B cell (primary cell): ENCODE data around the gene MUTYH. TPM values are rescaled to one million over a fixed set of nuclear protein-coding genes. Genes with fewer than 3 reads are reported as not detected.

ENCODE experiments used
- ATAC-seq: fragments of 200-7000 bp; cut with Tn5 transposase; one replicate; pipeline ENCODE4 v1.10.0; 2021; ENCODE audit warnings: low read depth, mild to moderate bottlenecking, moderate number of reproducible peaks, moderate library complexity
- CTCF ChIA-PET: fragments of 350-600 bp; sonication (Branson Sonifier 250); formaldehyde crosslinking; loops from one replicate; lab custom pipeline; 2021; ENCODE audit warnings: antibody characterized with exemption, inconsistent platforms; lab: Charles Lee
- POLR2A ChIA-PET: fragments of 350-600 bp; sonication (Branson Sonifier 250); formaldehyde crosslinking; loops from one replicate; lab custom pipeline; 2021; ENCODE audit warnings: antibody characterized with exemption; lab: Charles Lee
- DNase-seq: peaks from one replicate; pipeline ENCODE4 v3.0.0; 2013
- H2AFZ ChIP-seq: 2 replicates; pipeline ENCODE4 v1.6.1; 2012; ENCODE audit warnings: mild to moderate bottlenecking, low read depth, low read length; ENCODE audit not compliant: insufficient read depth, poor library complexity, severe bottlenecking
- H3K27ac ChIP-seq, 2 donors: 1 replicate in 1 of 2; 2 replicates in 1 of 2; pipeline ENCODE4 v1.5.1; 2012 to 2013; ENCODE audit warnings: low read length in 2 of 2, mild to moderate bottlenecking in 2 of 2, moderate library complexity in 1 of 2
- H3K27me3 ChIP-seq, 4 experiments: fragments of 200-600 bp in 1 of 4; sonication (generic) in 1 of 4; replicated peaks in 1 of 4; 1 replicate in 2 of 4; 2 replicates in 2 of 4; pipeline versions ENCODE4 v1.6.1 to v1.7.0; 2013 to 2016; ENCODE audit warnings: low read length in 3 of 4, mild to moderate bottlenecking in 2 of 4, mixed read lengths in 1 of 4, moderate library complexity in 1 of 4; ENCODE audit not compliant: insufficient read depth in 4 of 4, control insufficient read depth in 3 of 4; ENCODE audit errors: control extremely low read depth in 1 of 4
- H3K36me3 ChIP-seq, 2 experiments: replicated peaks in 1 of 2; 1 replicate in 1 of 2; 2 replicates in 1 of 2; pipeline versions ENCODE4 v1.6.1 to v1.7.1; 2013; ENCODE audit warnings: low read length in 1 of 2; ENCODE audit not compliant: insufficient read depth in 2 of 2, control insufficient read depth in 1 of 2; ENCODE audit errors: control extremely low read depth in 1 of 2, extremely low read depth in 1 of 2
- H3K4me1 ChIP-seq, 2 donors: fragments of 200-600 bp in 1 of 2; sonication (generic) in 1 of 2; 1 replicate in 1 of 2; 2 replicates in 1 of 2; pipeline versions ENCODE4 v1.5.1 to v1.6.1; 2013 to 2017; ENCODE audit warnings: low read length in 2 of 2; ENCODE audit not compliant: control insufficient read depth in 2 of 2, insufficient read depth in 2 of 2
- H3K4me2 ChIP-seq: replicated peaks from 2 replicates; pipeline ENCODE3; 2012; ENCODE audit warnings: mild to moderate bottlenecking, low read depth, low read length; ENCODE audit not compliant: poor library complexity, severe bottlenecking
- H3K4me3 ChIP-seq, 5 experiments: fragments of 200-600 bp in 1 of 5; sonication (generic) in 1 of 5; 1 replicate in 3 of 5; 2 replicates in 2 of 5; pipeline versions ENCODE4 v1.5.1 to v1.7.0; 2011 to 2016; ENCODE audit warnings: low read length in 4 of 5, mild to moderate bottlenecking in 4 of 5, low read depth in 2 of 5, control low read depth in 1 of 5, moderate library complexity in 1 of 5; ENCODE audit not compliant: insufficient read depth in 1 of 5; ENCODE audit errors: control extremely low read depth in 1 of 5, extremely low read depth in 1 of 5
- H3K79me2 ChIP-seq: fragments of 200-600 bp; sonication (generic); one replicate; pipeline ENCODE4 v1.6.0; 2016; ENCODE audit warnings: low read length; ENCODE audit not compliant: control insufficient read depth, insufficient read depth
- H3K9ac ChIP-seq: fragments of 200-600 bp; sonication (generic); 2 replicates; pipeline ENCODE4 v1.6.1; 2017; ENCODE audit warnings: mild to moderate bottlenecking, low read length, moderate library complexity
- H3K9me3 ChIP-seq, 3 donors: one replicate each; pipeline versions ENCODE4 v1.6.1 to v1.7.1; 2013; ENCODE audit warnings: low read length in 2 of 3; ENCODE audit not compliant: control insufficient read depth in 2 of 3, insufficient read depth in 1 of 3; ENCODE audit errors: control extremely low read depth in 1 of 3
- H4K20me1 ChIP-seq: 2 replicates; pipeline ENCODE4 v1.6.0; 2012; ENCODE audit warnings: mild to moderate bottlenecking, low read length; ENCODE audit not compliant: insufficient read depth, control insufficient read depth, poor library complexity, severe bottlenecking
- H3K27ac Mint-ChIP-seq: one replicate; pipeline ENCODE4 v1.8.0; 2021; ENCODE audit warnings: mixed read lengths
- H3K27me3 Mint-ChIP-seq: one replicate; pipeline ENCODE4 v1.8.0; 2021; ENCODE audit warnings: mixed read lengths
- H3K4me1 Mint-ChIP-seq: one replicate; pipeline ENCODE4 v1.8.0; 2021; ENCODE audit warnings: mixed read lengths
- H3K4me3 Mint-ChIP-seq: one replicate; pipeline ENCODE4 v1.8.0; 2021; ENCODE audit warnings: mixed read lengths
- H3K9me3 Mint-ChIP-seq: one replicate; pipeline ENCODE4 v1.8.0; 2022; ENCODE audit warnings: mixed read lengths; ENCODE audit not compliant: insufficient read depth
- EZH2 ChIP-seq: IDR thresholded peaks from 2 replicates; pipeline ENCODE4 v1.6.1; 2012; ENCODE audit warnings: borderline replicate concordance, low read depth, mild to moderate bottlenecking, moderate library complexity, low read length; ENCODE audit not compliant: insufficient read depth, poor library complexity, severe bottlenecking
- WGBS: methylation state at CpG from one replicate; pipeline ENCODE4 v1.1.5; 2013; ENCODE audit warnings: missing lambda C conversion rate; ENCODE audit not compliant: insufficient coverage; 5-methylcytosine and 5-hydroxymethylcytosine counted together
- intact Hi-C: fragments of 100-400 bp; cut with micrococcal nuclease; formaldehyde crosslinking; loops from one replicate; pipeline ENCODE4 v1.10.0; 2022
- polyA plus RNA-seq: library from polyadenylated mRNA; depleted of rRNA; stranded (reverse); fragments of >200 nt; gene quantifications from 2 replicates; pipeline ENCODE4 v1.2.3, GENCODE V29; 2012
- total RNA-seq, 2 donors: library from RNA; stranded (reverse); fragments of 120-200 nt in 1 of 2; gene quantifications; 1 replicate in 1 of 2; 2 replicates in 1 of 2; pipeline versions ENCODE4 v1.2.3 to v1.2.4, GENCODE V29; 2013 to 2022
- TF ChIP-seq, protein P1 (sequence below): fragments of 200-600 bp; IDR thresholded peaks from one replicate; pipeline ENCODE4 v1.8.0; 2022; ENCODE audit warnings: antibody characterized with exemption, mild to moderate bottlenecking

The MUTYH gene
- total and polyA plus RNA-seq, 2 donors (not counting 1 experiment from before 2014, with no cell fraction given) = 65.0 to 68.5 TPM

DNA sequence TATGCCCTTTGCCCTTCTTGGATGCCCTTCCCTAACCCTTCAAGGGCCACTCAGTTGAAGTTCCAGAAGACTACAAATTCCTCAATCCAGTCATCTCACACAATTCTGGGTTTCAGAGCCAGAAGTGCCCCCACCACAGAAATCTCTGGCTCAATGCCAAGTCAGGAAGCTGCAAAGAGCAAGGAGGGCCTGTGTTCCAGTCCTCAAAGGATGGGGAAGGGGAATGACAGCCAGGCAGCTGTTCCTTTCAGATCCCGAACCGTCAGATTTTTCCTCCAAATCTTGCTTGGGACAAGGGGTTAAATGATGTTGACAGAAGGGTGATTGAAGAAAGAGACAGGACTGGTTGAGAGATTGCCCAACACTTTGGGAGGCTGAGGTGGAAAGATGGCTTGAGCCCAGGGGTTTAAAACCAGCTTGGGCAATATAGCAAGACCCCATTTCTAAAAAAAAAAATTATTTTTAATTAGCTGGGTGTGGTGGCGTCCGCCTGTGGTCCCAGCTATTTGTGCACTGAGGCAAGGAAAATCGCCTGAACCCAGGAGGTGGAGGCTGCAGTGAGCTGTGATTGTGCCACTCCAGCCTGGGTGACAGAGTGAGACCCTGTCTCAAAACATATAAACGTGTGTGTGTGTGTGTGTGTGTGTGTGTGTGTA, 14.3 kb downstream of the MUTYH start:
- ChIA-PET POLR2A (interaction anchor here (2.2 to 4.1 kb wide), 2 partner anchors 14 to 21 kb away, joined by 9 to 18 read pairs; partner anchors contain the start of genes MUTYH and TOE1), CTCF (interaction anchor here (0.9 to 1.8 kb wide), 3 partner anchors 13 to 167 kb away, joined by 5 to 8 read pairs (median 6); partner anchors contain the start of gene TOE1)
- Histone ChIP-seq H3K9me3 (no peaks in the 10 kb centered on the region), H3K27ac (no peak overlapping the region), H4K20me1 (no peaks in the 10 kb centered on the region), H3K9ac (peak overlapping the region; percentile 69), H3K4me2 (peak overlapping the region; percentile 93), H3K4me1 (peaks cover 8 to 20% of the 10 kb centered on the region in 2 donors), H2AFZ (peak overlapping the region; percentile 95), H3K79me2 (no peaks in the 10 kb centered on the region), H3K27me3 (peaks cover 0 to 5% (median 2%) of the 10 kb centered on the region in 4 experiments), H3K36me3 (peaks cover 0 to 8% of the 10 kb centered on the region in 2 experiments), H3K4me3 (peak overlapping the region in 4 of 5 experiments; percentile 54 to 70 (median 64))
- DNase-seq (no peak), ATAC-seq (no peak)
- no peaks in the 10 kb centered on the region for H3K9me3 Mint-ChIP-seq
- no peak overlapping the region for H3K27ac Mint-ChIP-seq
- peaks cover 13% of the 10 kb centered on the region for H3K4me1 Mint-ChIP-seq
- no peaks in the 10 kb centered on the region for H3K27me3 Mint-ChIP-seq
- TF ChIP-seq EZH2 = no peak
- H3K4me3 Mint-ChIP-seq = peak overlapping the region; percentile 89
- WGBS = 76% methylated on average over 3 of the region's 6 CpGs
- intact Hi-C loops = loop anchor here (1.0 to 5.0 kb wide), 3 partner anchors 14 to 476 kb away; partner anchors contain the start of genes MAST2, MUTYH and TOE1

- no peak overlapping the region for H2AFZ ChIP-seq
- Mint-ChIP-seq H3K4me3 (no peak overlapping the region), H3K27me3 (no peaks in the 10 kb centered on the region), H3K27ac (no peak overlapping the region), H3K4me1 (peaks cover 10% of the 10 kb centered on the region), H3K9me3 (no peaks in the 10 kb centered on the region)
- ChIA-PET CTCF (no interaction called here), POLR2A (no interaction called here)
- DNase-seq (no peak), ATAC-seq (no peak)
- H3K27ac ChIP-seq = no peak overlapping the region
- 82% methylated on average over 7 of the region's 10 CpGs for WGBS
- peaks cover 0 to 4% (median 1%) of the 10 kb centered on the region in 4 experiments for H3K27me3 ChIP-seq
- H3K4me3 ChIP-seq = no peak overlapping the region
- H3K4me1 ChIP-seq = peaks cover 8 to 15% of the 10 kb centered on the region in 2 donors
- H3K9me3 ChIP-seq = no peaks in the 10 kb centered on the region
- H3K36me3 ChIP-seq = no peaks in the 10 kb centered on the region
- no peaks in the 10 kb centered on the region for H4K20me1 ChIP-seq
- H3K9ac ChIP-seq = no peak overlapping the region
- H3K4me2 ChIP-seq = no peak overlapping the region
- TF ChIP-seq EZH2 = no peak
- TF ChIP-seq, protein P1, sequence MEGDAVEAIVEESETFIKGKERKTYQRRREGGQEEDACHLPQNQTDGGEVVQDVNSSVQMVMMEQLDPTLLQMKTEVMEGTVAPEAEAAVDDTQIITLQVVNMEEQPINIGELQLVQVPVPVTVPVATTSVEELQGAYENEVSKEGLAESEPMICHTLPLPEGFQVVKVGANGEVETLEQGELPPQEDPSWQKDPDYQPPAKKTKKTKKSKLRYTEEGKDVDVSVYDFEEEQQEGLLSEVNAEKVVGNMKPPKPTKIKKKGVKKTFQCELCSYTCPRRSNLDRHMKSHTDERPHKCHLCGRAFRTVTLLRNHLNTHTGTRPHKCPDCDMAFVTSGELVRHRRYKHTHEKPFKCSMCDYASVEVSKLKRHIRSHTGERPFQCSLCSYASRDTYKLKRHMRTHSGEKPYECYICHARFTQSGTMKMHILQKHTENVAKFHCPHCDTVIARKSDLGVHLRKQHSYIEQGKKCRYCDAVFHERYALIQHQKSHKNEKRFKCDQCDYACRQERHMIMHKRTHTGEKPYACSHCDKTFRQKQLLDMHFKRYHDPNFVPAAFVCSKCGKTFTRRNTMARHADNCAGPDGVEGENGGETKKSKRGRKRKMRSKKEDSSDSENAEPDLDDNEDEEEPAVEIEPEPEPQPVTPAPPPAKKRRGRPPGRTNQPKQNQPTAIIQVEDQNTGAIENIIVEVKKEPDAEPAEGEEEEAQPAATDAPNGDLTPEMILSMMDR = no peak
- intact Hi-C loops = no loop called here
- no peaks in the 10 kb centered on the region for H3K79me2 ChIP-seq
Measured at GRCh38 chr1:45322486-45323040, 17.7 kb downstream of the MUTYH start.
